ENCODE results near the gene KIF13A. TPM values are rescaled to one million over a fixed set of nuclear protein-coding genes. Genes with fewer than 3 reads are reported as not detected.

KIF13A gene
- total and polyA plus RNA-seq, 3 donors from 2014 or later: 20.8 to 28.7 (median 27.7) TPM

GRCh38 chr6:17935188-17936149, 52.0 kb downstream of the KIF13A start:
- H3K27ac ChIP-seq: peak overlapping the region in 1 of 2 donors; percentile 21
- no peaks in the 10 kb centered on the region for H3K36me3 ChIP-seq (ENCODE audit: low read depth, missing control alignments)
- peaks cover 19% of the 10 kb centered on the region for H3K4me1 ChIP-seq
- WGBS, 2 donors: 59 to 61% methylated on average over 5 of the region's 5 CpGs
- no peak for TF ChIP-seq POLR2A (IDR thresholded peaks at IDR 0.05)
- TF ChIP-seq, protein P1, sequence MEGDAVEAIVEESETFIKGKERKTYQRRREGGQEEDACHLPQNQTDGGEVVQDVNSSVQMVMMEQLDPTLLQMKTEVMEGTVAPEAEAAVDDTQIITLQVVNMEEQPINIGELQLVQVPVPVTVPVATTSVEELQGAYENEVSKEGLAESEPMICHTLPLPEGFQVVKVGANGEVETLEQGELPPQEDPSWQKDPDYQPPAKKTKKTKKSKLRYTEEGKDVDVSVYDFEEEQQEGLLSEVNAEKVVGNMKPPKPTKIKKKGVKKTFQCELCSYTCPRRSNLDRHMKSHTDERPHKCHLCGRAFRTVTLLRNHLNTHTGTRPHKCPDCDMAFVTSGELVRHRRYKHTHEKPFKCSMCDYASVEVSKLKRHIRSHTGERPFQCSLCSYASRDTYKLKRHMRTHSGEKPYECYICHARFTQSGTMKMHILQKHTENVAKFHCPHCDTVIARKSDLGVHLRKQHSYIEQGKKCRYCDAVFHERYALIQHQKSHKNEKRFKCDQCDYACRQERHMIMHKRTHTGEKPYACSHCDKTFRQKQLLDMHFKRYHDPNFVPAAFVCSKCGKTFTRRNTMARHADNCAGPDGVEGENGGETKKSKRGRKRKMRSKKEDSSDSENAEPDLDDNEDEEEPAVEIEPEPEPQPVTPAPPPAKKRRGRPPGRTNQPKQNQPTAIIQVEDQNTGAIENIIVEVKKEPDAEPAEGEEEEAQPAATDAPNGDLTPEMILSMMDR (IDR thresholded peaks at IDR 0.05): no peak
- intact Hi-C loops (cut with DNase I; ENCODE audit: low total_unique reads): no loop called here
- H3K27me3 ChIP-seq: no peaks in the 10 kb centered on the region
- H3K4me3 ChIP-seq: no peak overlapping the region
- no peak for DNase-seq
- no peaks in the 10 kb centered on the region for H3K9me3 ChIP-seq

DNA sequence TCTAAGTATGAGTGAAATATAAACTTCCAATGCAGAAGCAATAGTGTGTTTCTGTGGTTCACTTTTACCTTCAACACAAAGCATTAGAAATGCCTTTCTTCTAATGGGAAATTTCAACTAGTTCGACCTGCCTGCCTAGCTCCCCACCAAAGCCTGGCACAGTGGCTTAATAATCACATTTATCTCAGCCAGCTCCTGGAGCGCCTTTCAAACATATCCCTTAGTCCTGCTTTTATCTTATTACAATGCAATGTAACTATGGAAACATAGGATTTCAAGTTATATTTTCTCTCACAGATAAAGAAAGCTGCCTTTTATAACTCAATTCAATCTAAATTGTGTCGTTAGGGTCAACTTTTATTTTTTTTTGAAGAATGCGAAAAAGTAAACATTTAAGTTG, 53.7 kb downstream of the KIF13A start:
- H3K4me1 ChIP-seq: peaks cover 27% of the 10 kb centered on the region
- WGBS, 2 donors: 69 to 84% methylated on average over 4 of the region's 4 CpGs
- no peak overlapping the region for H3K4me3 ChIP-seq
- intact Hi-C loops (cut with DNase I; ENCODE audit: low total_unique reads): no loop called here
- TF ChIP-seq, protein P1 (IDR thresholded peaks at IDR 0.05): no peak
- no peak for TF ChIP-seq POLR2A (IDR thresholded peaks at IDR 0.05)
- no peaks in the 10 kb centered on the region for H3K36me3 ChIP-seq (ENCODE audit: low read depth, missing control alignments)
- H3K27ac ChIP-seq: no peak overlapping the region
- DNase-seq: no peak
- H3K9me3 ChIP-seq: no peaks in the 10 kb centered on the region
- H3K27me3 ChIP-seq: no peaks in the 10 kb centered on the region

- no peak for TF ChIP-seq POLR2A (IDR thresholded peaks at IDR 0.05)
- TF ChIP-seq, protein P1 (IDR thresholded peaks at IDR 0.05): no peak
- 29 to 32% methylated on average over 5 of the region's 5 CpGs for WGBS, 2 donors
- DNase-seq: peak; percentile 23
- Histone ChIP-seq H3K27ac (peak overlapping the region in 1 of 2 donors; percentile 64), H3K9me3 (no peaks in the 10 kb centered on the region), H3K27me3 (no peaks in the 10 kb centered on the region), H3K4me3 (no peak overlapping the region), H3K36me3 (ENCODE audit: low read depth, missing control alignments) (no peaks in the 10 kb centered on the region), H3K4me1 (peaks cover 27% of the 10 kb centered on the region)
- intact Hi-C loops (cut with DNase I; ENCODE audit: low total_unique reads): no loop called here
Observed at GRCh38 chr6:17932330-17932852, 55.0 kb downstream of the KIF13A start.

- DNase-seq: no peak
- Histone ChIP-seq H3K9me3 (no peaks in the 10 kb centered on the region), H3K4me1 (peaks cover 27% of the 10 kb centered on the region), H3K27me3 (no peaks in the 10 kb centered on the region), H3K4me3 (no peak overlapping the region), H3K36me3 (ENCODE audit: low read depth, missing control alignments) (no peaks in the 10 kb centered on the region), H3K27ac (no peak overlapping the region)
- TF ChIP-seq POLR2A (IDR thresholded peaks at IDR 0.05): no peak
- TF ChIP-seq, protein P1 (IDR thresholded peaks at IDR 0.05): no peak
- intact Hi-C loops (cut with DNase I; ENCODE audit: low total_unique reads): no loop called here
Observed at GRCh38 chr6:17931227-17931626, 56.2 kb downstream of the KIF13A start.
